MM.1S (cell line): ENCODE measurements around the gene MAP2K7.

Source experiments
- DNase-seq: peaks from one replicate; pipeline ENCODE4 v3.0.0-alpha.2; 2015
- H2AFZ ChIP-seq: fragments of 300-600 bp; sonication (generic); 2 replicates; pipeline ENCODE4 v1.6.0; 2016; ENCODE audit warnings: antibody characterized with exemption, low read length
- H3F3A ChIP-seq: fragments of 300-600 bp; sonication (generic); 2 replicates; pipeline ENCODE4 v1.6.1; 2016; ENCODE audit warnings: mild to moderate bottlenecking, antibody characterized with exemption, low read length, moderate library complexity, mixed read lengths; ENCODE audit not compliant: insufficient read depth
- H3K27ac ChIP-seq: fragments of 300-600 bp; sonication (generic); 2 replicates; pipeline ENCODE4 v1.5.1; 2016; ENCODE audit warnings: mild to moderate bottlenecking, low read length
- H3K27me3 ChIP-seq: fragments of 300-600 bp; sonication (generic); replicated peaks from 2 replicates; pipeline ENCODE4 v1.6.0; 2016; ENCODE audit warnings: low read length; ENCODE audit not compliant: insufficient read depth
- H3K36me3 ChIP-seq: fragments of 300-600 bp; sonication (generic); replicated peaks from 2 replicates; pipeline ENCODE4 v1.6.1; 2016; ENCODE audit warnings: mild to moderate bottlenecking, low read length, mixed read lengths; ENCODE audit not compliant: insufficient read depth
- H3K4me1 ChIP-seq: fragments of 300-600 bp; sonication (generic); 2 replicates; pipeline ENCODE4 v1.6.1; 2016; ENCODE audit warnings: low read length, mixed read lengths
- H3K4me2 ChIP-seq: fragments of 300-600 bp; sonication (generic); 2 replicates; pipeline ENCODE4 v1.6.0; 2016; ENCODE audit warnings: low read depth, low read length
- H3K4me3 ChIP-seq: fragments of 300-600 bp; sonication (generic); 2 replicates; pipeline ENCODE4 v1.5.1; 2016; ENCODE audit warnings: low read length, mixed read lengths
- H3K79me2 ChIP-seq: fragments of 300-600 bp; sonication (generic); 2 replicates; pipeline ENCODE4 v1.6.1; 2016; ENCODE audit warnings: mixed run types, low read length, mixed read lengths
- H3K9ac ChIP-seq: fragments of 300-600 bp; sonication (generic); 2 replicates; pipeline ENCODE4 v1.6.1; 2016; ENCODE audit warnings: low read length, mixed read lengths
- H3K9me2 ChIP-seq: fragments of 300-600 bp; sonication (generic); replicated peaks from 2 replicates; pipeline ENCODE4 v1.6.1; 2016; ENCODE audit warnings: mild to moderate bottlenecking, low read length, mixed read lengths; ENCODE audit not compliant: insufficient read depth
- H3K9me3 ChIP-seq: fragments of 300-600 bp; sonication (generic); replicated peaks from 2 replicates; pipeline ENCODE4 v1.6.1; 2016; ENCODE audit warnings: mild to moderate bottlenecking, low read length, mixed read lengths; ENCODE audit not compliant: insufficient read depth
- H4K20me1 ChIP-seq: fragments of 300-600 bp; sonication (generic); 2 replicates; pipeline ENCODE4 v1.6.1; 2016; ENCODE audit warnings: mild to moderate bottlenecking, low read length, moderate library complexity, mixed read lengths; ENCODE audit not compliant: insufficient read depth
- EZH2 ChIP-seq: fragments of 300-600 bp; sonication (generic); optimal IDR thresholded peaks from 2 replicates; pipeline ENCODE3; 2017; ENCODE audit warnings: low read depth, mild to moderate bottlenecking, antibody characterized with exemption, low read length, mixed read lengths
- EZH2phosphoT487 ChIP-seq: fragments of 300-600 bp; sonication (generic); IDR thresholded peaks from 2 replicates; pipeline ENCODE4 v1.6.1; 2018; ENCODE audit warnings: antibody characterized with exemption, low read length
- TF ChIP-seq, protein P1 (sequence below): fragments of 300-600 bp; sonication (generic); IDR thresholded peaks from 2 replicates; pipeline ENCODE4 v1.5.1; 2016; ENCODE audit warnings: antibody characterized with exemption, low read length, mixed read lengths

MAP2K7 gene

DNA sequence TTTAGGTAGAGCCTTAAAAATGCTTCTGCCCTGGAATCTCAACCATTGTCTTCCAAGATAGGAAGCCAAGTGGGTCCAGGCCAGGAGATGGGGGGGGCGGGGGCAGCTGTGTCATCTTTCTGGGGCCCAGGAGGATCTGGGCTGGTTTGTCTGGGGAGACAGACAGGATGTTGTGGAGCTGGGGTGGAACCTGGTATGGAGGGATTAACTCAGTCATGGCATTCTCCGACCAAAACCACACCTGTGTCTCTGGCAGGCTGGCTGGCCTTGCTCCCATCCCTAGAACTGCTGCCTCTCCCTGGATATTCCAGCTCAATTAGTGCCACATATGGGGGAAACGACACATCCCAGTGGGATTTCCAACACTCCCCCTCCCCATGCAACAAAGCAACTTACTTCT is 2.7 kb upstream of the MAP2K7 start:
- no peak overlapping the region for H3K27ac ChIP-seq
- peaks cover 14% of the 10 kb centered on the region; the same call in 1 of the 2 replicates for H3K4me1 ChIP-seq
- H3K4me3 ChIP-seq = no peak overlapping the region
- H3K4me2 ChIP-seq = no peak overlapping the region
- DNase-seq = no peak
- peaks cover 15% of the 10 kb centered on the region; the same call in 1 of the 2 replicates for H4K20me1 ChIP-seq
- H3K36me3 ChIP-seq = no peaks in the 10 kb centered on the region
- H3F3A ChIP-seq = no peaks in the 10 kb centered on the region
- no peak overlapping the region for H3K9ac ChIP-seq
- H3K27me3 ChIP-seq = peaks cover 31% of the 10 kb centered on the region
- H3K9me2 ChIP-seq = no peaks in the 10 kb centered on the region
- no peaks in the 10 kb centered on the region for H3K9me3 ChIP-seq
- TF ChIP-seq, protein P1, sequence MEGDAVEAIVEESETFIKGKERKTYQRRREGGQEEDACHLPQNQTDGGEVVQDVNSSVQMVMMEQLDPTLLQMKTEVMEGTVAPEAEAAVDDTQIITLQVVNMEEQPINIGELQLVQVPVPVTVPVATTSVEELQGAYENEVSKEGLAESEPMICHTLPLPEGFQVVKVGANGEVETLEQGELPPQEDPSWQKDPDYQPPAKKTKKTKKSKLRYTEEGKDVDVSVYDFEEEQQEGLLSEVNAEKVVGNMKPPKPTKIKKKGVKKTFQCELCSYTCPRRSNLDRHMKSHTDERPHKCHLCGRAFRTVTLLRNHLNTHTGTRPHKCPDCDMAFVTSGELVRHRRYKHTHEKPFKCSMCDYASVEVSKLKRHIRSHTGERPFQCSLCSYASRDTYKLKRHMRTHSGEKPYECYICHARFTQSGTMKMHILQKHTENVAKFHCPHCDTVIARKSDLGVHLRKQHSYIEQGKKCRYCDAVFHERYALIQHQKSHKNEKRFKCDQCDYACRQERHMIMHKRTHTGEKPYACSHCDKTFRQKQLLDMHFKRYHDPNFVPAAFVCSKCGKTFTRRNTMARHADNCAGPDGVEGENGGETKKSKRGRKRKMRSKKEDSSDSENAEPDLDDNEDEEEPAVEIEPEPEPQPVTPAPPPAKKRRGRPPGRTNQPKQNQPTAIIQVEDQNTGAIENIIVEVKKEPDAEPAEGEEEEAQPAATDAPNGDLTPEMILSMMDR = no peak
- TF ChIP-seq EZH2phosphoT487 (no peak), EZH2 (no peak)
- no peak overlapping the region for H2AFZ ChIP-seq
- H3K79me2 ChIP-seq = peaks cover 25% of the 10 kb centered on the region

DNA sequence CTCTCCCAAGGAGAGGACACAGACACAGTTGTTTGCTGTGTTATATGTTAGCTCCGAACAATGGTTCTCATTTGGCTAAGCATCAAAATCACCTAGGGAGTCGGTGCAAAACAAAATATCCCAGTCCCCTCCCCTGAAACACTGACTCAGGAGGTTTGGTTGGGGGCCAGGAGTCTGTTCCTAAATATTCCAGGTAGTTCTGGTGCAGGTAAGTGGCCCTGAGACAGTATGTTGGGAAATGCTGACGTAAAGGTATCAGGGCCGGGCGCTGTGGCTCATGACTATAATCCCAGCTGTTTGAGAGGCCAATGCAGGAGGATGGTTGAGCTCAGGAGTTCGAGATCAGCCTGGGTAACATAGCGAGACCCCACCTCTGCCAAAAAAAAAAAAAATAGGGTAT is 2.3 kb upstream of the MAP2K7 start:
- Histone ChIP-seq H3K9me2 (no peaks in the 10 kb centered on the region), H3K4me2 (no peak overlapping the region), H3K4me3 (no peak overlapping the region), H3K79me2 (peaks cover 29% of the 10 kb centered on the region), H3K9me3 (no peaks in the 10 kb centered on the region), H3F3A (no peaks in the 10 kb centered on the region), H3K27me3 (peaks cover 31% of the 10 kb centered on the region), H2AFZ (no peak overlapping the region), H3K36me3 (no peaks in the 10 kb centered on the region), H3K4me1 (peaks cover 14% of the 10 kb centered on the region; the same call in 1 of the 2 replicates), H3K9ac (no peak overlapping the region), H4K20me1 (peaks cover 15% of the 10 kb centered on the region; the same call in 1 of the 2 replicates), H3K27ac (no peak overlapping the region)
- no peak for DNase-seq
- TF ChIP-seq, protein P1 = no peak
- TF ChIP-seq EZH2phosphoT487 (no peak), EZH2 (no peak)

DNA sequence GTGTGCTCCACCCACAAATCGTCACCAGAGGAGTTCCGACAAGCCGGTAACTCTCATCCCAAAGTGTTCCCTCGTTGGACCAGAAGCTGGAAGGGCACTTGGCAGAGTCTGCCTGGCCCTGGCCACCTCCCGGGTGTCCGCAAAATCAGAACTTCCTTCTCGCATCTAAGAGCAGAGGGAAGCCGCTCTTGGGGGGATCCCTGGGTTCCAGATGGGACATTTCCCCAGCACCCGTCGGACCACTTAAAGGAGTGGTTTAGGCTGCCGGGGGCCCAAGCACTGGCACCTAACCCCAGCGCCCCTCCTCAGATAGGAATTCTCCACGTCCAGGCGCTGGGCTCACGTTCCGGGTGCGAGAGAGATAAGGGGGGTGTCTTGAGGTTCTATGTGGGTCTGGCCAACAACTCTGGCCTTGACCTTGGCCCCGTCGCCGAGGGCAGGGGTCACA is 857 bp upstream of the MAP2K7 start:
- H3K4me3 ChIP-seq = peak overlapping the region; percentile 69
- H3K9ac ChIP-seq = peak overlapping the region; percentile 65
- no peaks in the 10 kb centered on the region for H3K36me3 ChIP-seq
- no peaks in the 10 kb centered on the region for H3K9me3 ChIP-seq
- no peak overlapping the region; the same call in 1 of the 2 replicates for H3K27ac ChIP-seq
- no peaks in the 10 kb centered on the region for H3F3A ChIP-seq
- peak; percentile 8 for DNase-seq
- peak overlapping the region; percentile 98 for H3K4me2 ChIP-seq
- H3K27me3 ChIP-seq = peaks cover 18% of the 10 kb centered on the region
- peaks cover 43% of the 10 kb centered on the region for H3K79me2 ChIP-seq
- TF ChIP-seq EZH2phosphoT487 (no peak), EZH2 (no peak)
- TF ChIP-seq, protein P1 = no peak
- H4K20me1 ChIP-seq = peaks cover 19% of the 10 kb centered on the region; the same call in 1 of the 2 replicates
- H3K4me1 ChIP-seq = peaks cover 14% of the 10 kb centered on the region; the same call in 1 of the 2 replicates
- H3K9me2 ChIP-seq = no peaks in the 10 kb centered on the region
- H2AFZ ChIP-seq = peak overlapping the region; percentile 86
